HG03442 (cell line): ENCODE measurements around the gene SAMD14.
A peak's percentile ranks its signal among the peaks of the same experiment; 100 is the strongest.

Experiments used
- ATAC-seq: cut with Tn5 transposase; IDR thresholded peaks from one replicate; pipeline ENCODE4 v1.9.1; 2021; ENCODE audit warnings: mild to moderate bottlenecking, moderate library complexity; ENCODE audit not compliant: unreplicated experiment

Gene SAMD14

DNA sequence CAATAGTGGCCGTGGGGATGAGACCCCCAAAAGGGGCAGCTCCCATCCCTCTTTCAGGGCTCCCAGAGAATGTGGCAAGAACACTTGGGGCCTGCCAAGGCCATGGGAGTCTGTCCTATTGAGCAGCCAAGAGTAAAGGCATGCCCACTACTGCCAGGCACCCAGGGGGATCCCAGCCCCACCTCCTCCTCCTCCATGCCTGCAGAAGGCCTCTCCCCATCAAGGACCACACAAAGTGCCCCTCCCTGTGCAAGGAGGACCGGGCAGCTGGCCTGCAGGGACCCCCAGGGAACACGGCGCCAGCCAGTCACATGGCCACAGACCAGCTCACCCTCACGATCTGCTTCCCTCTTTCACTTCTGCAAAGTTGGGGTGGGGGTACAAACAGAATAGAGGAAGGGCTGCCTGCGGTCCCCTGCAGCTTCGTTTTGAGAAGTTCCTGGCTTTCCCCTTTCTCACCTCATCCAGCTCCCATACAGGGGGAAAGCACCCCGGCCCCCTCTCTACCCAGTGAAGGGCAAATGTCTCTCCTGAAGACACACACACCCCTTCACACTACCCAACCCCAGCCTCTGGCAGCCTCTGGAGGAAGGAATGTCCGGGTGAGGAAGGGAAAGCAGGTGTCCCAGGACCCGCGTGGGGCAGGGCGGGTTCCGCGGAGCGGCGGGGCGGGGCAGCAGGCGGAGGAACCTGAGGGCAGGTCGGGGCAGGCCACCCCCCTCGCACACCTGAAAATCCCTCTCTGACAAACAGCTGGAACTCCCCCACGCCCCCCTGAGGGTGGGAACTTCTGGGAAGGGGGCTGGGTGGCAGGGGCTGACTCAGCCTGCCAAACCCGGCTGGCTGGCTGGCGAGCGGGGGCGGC lies 18.5 kb upstream of the SAMD14 start:
- peak; percentile 38 for ATAC-seq

DNA sequence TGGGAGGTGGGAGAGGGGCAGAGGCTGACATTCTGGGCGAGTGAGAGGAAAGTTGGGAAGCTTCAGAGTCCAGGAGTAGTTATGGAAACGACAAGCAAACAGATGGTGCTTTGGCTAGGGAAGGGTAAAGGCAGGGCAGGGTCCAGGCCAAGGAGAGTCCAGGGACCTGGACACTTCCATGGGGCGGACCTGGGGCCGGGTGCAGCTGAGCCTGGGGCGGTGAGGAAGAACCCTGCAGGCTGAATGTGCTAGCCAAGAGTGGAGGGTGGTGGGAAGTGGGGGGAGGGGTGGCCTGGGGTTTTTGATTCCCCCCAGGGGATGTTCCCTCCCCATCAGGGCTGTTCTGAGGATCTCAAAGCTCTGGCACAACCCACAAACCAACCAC lies 17.9 kb upstream of the SAMD14 start:
- no peak for ATAC-seq

DNA sequence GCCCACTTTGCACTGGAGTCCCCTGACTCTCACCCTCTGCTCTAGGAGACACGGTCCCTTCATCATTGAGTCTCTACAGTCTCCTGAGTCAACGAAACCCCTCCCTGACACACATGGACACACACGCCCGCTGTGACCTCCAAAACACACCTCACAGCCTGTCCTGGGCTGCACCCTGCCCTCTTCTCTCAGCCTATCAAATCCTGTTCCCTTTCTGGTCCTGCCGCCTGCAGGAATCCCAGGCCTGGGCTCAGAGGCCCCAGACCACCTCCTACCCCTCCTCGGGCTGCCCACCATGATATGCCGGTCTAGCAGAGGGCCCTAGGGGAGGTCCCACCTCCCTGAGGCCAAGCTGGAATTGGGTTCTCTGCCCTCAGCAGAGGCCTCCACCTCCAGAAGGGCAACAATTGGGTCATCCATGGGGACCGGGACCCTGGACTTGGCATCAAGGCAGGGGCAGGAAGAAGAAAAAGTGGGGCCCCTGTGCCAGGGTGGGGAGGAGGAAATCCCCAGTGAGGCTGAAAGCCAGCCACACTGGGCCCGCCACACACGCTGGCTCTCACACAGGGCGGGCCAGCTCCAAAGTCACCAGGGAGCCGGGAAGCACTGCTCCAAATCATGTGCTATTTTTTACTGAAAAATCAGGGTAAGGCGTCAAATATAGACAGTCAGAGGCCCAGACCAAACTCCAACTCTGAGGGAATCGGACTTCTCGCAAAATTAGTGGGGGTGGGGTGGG lies 17.1 kb upstream of the SAMD14 start:
- ATAC-seq: no peak

DNA sequence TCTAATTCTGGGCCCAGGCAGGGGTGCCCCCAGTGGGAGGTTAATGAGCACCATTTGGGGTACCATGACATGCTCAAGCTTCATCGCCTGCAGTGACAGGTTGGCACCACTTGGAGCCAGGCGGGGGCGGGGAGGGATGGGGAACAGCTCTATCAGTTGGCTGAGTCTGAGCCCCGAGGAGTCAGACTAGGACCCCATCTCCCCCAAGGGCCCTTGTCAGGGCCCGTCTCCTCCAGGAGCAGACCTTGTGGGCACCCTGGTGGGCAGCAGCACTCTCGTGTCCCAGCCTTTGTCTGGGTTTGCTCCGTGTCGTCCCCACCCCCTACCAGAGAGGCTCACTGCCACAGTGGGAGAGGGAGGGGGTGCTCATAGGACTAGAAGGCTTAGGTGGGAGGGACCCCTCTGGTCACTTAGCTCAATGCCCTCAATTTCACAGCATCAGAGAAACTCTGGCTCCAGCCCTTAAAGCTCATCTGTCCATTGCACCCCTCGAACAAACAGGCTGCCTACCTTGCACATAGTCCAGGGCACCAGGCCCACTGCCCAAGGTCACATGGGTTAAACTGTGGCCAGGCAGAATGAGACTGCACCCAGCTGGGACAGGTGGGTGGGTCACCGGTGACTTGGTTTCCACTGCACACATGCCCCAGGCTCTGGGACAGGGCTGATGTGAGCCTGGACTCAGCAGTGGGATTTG lies 16.4 kb upstream of the SAMD14 start:
- no peak for ATAC-seq

DNA sequence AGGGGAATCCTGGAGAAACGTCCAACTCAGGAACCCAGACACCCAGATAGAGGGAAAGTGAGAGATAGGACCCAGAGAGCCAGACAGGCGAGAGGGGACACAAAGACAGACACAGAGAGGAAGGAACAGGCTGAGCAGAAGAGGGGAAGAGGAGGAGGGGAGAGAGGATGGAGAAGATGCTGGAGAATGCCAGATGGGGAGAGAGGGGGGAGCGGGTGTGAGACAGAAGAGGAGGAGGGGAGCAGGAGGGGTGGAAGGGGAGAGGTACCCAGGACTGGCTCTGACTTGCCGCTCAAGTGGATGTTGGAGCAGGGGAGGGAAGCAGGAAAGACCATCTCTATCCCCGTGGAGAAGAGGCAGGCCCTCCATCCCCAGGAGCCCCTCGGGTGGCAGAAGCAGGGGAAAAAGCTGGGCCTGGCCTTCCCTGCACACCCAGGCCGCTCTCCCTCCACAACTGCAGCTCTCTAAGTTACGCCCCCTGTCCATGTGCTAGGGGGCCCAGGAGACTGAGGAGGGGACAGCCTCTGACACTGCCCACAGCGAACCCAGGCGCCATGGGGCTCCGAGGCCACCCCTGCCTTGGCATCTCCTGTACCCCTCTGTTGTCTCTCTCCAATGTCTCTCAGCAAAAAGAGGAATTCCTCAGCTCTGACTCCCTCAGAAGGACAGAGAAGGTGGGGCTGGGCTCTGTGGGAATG lies 15.7 kb upstream of the SAMD14 start:
- ATAC-seq: no peak

DNA sequence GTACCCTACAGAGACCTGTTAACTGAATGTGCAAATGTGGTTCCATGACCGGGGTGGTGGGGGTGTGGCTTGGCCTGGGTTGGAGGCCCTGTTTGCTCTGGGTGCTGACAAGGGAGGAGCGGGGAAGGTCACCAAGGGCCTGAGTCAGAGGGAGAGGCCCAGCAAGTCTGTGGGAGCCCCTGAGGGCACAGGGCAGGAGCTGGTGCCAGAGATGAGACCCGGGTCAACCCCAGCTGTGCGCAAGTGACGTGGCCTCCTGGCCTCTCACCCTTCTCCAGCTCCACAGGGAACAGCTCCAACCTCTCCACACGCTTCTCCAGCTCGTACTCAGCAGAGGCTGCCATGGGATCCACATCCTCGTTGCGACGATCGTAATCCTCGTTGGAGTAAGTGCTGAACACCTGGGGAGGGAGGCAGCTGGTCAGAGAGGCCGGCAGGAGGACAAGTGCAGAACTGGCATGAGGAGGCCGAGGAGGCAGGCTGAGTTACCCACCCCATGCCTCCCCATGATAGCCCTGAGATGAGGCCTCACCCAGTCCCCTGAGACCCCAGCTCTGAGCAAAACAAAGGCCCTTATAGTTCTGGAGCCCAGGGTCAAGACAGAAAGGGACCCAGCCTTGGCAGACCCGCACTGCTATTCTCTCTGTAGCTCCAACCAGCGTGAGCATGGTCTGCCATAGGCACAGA lies 15.0 kb upstream of the SAMD14 start:
- no peak for ATAC-seq

DNA sequence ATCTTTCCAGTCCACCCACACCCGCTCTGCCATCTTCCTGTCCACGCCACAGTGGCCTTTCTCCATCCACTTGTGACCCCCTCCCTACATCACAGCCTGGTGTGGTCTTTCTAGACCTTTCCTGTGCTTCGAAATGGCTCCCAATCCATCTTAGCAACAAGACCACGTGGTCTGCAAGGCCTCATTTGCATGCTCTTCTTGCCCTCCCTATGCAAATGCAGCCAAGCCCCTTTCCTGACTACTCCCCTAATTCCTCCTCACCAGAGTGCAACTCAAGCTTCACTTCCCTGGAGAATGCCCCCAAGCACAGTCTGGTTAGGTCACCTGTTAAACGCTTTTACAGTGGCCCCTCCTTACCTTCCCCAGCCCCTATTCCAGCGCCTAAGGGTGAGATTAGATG lies 14.4 kb upstream of the SAMD14 start:
- no peak for ATAC-seq

DNA sequence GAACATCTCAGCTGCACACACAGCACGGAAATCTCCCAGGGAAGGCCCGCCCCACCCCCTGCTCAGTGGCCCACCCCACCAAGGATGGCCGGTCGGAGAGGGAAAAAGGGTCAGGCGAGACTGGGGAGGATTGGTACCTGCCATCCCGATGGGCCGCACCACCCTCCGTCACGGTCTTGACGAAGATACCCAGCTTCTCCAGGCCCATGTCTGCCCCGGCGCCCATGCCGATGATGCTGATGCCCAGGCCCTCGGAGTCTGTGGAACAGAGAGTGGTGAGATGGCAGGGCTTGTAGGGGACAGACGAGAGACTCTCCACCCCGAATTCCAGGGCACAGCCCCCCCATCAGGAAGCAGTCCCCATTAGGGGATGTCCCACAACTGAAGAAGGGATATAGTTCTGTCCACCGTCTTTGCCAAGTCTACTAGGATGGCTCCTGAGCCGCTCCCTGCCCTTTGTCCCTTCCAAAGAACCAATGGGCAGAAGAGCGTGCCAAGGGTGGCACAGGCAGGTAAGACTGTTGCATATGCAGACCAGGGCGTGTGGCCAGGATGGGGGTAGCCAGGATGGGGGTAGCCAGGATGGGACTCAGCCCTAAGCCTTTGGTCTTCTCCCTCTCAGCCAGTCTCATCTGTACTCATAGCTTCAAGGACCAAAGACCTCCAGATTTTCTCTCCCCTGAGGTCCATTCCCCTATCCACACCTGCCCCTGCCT lies 13.7 kb upstream of the SAMD14 start:
- ATAC-seq: no peak

DNA sequence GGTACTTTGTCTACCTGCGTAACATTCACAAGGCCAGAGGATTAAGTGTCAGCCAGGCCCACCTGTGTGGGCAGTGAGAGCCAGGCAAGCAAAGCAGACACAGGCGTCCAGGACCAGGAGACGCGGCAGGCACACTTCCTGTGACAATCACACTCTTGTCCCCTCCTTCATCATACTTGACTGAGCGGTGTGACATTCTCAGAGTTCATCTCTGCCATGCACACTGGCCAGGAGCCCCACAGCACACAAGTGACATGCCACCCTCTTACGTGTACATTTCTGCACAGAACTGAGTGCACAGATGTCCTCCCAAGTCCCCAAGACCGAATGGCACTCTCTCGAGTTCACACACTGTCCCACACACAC lies 11.8 kb upstream of the SAMD14 start:
- ATAC-seq: no peak

DNA sequence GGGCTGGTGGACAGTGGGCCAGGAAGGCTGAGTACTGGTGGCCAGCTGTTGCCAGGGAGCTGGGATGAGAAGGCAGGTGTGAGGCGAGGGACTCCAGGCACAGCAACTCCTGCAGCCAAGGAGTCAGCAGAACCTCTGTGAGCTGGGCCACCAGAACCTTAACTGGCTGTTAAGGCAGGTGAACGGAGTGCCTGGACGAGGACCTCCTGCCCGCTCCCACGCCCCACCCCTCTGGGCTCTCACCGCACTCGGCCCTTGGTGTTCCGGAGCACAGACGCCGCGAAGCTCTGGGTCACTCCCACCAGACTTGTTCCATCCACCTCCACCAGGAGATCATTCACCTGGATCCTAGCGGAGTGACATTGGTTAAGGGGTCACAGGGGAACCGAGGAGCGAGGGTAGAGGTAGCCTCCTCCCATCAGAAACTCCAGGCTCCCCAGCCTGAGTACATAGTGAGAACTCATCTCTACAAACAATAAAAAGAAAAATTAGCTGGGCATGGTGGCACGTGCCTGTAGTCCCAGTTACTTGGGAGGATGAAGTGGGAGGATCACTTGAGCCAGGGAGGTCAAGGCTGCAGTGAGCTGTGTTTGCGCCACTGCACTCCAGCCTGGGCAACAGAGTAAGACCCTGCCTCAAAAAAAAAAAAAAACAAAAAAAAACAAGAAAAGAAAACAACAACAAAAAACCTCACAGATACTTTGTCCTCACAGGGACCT lies 11.2 kb upstream of the SAMD14 start:
- ATAC-seq: no peak

DNA sequence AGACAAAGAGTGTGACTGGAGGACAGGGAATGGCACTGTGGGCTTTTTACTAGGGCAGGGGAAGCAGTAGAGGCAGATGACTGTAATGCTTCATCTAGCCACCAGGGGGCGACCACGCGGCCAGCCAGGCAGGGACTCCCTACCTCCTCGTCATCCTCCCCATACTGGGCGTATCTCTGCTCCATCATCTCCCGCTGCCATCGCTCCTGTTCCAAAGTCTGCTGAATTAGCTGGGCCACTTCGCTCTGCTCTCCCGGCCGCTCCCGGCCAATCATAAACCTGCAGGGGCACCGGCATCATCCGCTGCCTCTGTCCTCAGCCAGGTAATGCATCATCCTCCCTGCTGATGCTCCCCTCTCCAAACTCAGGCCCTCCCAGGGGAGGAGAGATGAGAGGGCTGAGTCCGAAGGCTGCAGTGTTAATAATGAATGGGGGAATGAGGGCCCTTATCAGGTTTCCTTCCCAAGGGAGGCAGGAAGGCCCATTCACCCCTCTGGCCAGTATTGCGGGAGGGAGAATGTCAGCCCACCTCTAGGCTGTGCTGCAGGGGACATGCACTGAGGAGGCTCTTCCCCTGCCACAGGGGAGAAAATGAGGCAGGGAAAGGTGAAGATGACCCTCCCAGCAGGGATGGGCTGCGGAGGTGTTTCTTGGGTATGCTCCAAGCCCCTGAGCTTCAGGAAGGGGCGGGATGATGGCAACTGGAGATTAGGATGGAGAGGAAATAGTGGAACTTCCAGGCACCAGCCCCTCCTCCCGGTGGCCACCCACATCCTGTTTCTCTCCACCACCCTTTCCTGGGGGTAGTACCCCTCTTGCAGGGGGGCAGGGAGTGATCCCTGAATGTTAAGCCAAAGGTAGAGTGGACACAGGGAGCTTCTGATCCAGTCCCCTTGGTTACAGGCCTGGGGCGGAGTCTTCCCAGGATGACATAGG lies 10.3 kb upstream of the SAMD14 start:
- peak; percentile 54 for ATAC-seq

DNA sequence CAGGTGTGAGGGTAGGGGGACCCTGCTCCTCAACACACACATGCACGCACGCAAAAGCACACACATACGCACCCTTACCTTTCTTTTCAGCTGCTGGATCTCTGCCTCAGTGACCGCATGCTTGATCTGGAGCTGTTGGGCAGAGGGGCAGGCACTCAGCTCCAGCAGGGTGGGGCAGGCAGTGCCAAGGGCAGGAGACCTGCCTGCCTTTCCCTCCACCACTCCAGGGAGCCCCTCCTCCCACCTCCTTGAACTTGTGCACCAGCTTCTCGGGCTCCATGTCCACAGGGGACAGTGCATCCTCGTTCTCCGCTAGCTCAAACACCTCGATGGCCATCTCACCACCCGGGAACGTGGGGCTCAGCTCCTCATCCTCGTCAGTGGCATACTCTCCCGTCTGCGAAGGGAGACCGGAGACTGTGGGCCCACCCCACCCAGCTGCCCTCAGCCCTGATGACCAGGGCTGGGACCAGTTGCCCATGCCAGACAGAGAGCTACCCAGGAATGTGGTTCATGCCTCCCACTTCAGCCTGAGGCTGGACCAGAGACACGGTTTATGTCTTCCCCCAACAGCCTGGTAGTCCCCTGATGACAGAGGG lies 9.3 kb upstream of the SAMD14 start:
- no peak for ATAC-seq

DNA sequence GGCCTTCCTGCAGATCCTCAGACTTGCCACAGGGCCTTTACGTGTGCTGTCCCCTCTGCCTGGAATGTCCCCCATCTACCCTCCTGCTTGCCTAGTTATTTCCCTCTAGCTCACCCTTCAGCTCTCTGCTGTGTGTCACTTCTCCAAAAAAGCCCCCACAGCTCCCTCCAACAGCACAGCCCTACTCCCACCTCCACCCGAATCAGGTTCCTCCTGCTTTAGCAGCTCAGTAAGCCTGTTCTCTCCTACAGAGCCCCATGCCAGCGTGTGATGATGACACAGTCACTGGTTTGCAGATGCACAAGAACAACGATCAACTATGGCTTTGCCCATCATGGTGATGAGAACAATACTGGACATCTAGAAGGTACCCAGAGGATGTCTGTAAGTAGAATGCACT lies 7.1 kb upstream of the SAMD14 start:
- ATAC-seq: no peak

DNA sequence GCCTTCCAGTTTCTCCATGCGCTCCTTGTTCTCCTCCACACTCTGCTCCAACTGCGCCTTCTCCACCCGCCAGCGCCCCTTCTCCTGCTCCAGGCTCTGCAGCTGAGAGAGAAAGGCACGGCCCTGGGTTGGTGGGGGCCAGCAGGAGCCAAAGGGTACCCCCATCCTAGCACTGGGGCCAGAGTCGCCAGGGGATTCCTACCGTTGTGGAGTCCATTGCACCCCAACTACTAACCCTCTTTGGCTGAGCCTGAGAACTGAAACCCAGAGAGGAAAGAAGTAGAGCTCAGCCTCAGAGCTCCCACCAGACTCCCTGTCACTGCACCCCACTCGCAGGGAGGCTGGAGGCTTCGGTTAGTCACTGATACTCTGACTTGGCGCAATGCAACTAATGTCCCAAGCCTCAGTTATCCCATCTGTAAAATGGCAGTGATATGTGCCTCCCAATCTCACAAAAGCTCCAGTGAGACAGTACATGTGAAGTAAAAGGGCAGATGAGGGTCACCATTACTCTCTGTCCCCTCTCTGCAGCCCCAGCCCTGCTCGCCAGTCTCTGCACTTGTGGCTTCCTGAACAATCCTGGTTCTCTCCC lies 6.2 kb upstream of the SAMD14 start:
- no peak for ATAC-seq

DNA sequence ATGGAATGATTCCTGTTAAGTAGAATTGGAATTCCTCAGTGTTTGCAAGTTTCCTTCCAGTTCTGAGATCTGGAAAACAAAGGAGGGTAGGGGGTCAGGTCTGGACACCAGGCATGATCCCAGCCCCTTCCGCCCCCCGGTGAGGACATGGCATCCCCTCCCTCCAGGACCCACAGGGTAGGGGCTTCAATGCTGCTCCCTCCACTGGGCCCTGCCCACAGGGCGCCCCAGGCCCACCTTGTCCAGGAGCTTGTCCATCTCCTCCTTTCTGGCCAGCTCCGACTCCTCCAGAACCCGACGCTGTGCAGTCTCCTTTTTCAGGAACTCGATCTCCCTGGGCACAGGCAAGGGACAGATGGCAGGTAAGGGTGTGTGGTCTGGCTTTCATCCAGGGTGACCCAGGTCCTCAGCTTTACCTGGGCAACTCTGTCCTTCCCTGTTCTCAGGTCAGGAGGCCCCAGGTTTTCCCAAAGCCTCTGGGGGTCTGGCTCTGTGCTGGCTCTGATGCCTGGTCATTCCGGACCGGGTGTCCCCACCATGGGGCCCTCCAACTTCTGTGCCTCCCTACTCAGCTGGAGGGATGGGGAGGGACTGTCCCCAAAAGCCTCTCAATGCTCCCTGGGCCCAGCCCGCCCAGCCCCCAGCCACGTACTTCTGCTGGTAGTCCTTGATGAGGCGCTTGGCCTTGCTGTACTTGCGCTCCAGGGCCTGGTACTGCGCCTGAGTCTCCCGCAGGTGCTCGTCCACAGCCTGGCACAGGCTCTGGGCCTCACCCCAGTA lies 5.5 kb upstream of the SAMD14 start:
- no peak for ATAC-seq

DNA sequence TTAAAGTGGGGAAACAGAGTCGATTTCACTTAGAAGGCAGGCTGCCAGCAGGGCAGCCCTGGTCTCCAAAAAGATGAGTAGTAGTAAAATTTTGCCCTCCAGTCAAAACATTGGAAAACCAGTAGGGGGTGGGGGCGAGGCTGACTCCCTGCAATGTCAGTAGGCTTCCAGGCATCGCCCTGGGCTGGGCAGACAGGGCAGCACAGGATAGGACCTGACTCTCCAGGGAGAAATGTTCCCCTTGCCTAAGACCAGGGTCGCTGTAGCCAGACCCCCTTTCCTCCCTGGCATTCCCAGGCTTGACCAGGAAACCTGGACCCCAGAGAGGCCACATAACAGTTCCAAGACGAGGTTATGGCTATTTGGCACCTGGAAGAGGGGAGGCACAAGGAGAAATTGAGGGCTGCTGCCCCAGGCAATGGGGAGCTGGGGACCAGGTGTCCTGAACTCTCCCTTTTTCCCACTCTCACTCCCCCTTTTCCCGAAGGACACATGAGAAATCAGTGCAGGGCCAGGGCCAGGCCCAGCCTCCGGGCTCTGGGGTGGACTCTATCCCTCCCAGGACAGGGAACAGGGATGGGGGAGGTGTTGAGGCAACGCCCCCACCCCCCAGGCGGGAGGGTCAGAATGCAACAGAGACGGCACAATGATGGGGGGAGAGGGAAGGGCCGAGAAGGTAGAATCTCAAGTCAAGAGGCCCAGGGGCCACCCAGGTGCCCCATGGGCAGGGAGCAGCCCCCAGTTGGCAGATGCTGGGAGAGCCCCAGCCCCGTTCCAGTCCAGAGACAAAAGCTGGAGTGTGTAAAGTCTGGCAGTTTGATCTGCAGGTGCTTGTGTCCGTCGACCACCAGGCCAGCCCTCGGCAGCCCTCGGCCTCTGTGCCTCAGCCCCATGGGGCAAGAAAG lies 4.5 kb upstream of the SAMD14 start:
- no peak for ATAC-seq
